ENCODE measurements around the gene SHROOM1.

- TF ChIP-seq POLR2A (IDR thresholded peaks at IDR 0.05; ENCODE audit: extremely low read depth, insufficient read length) (no peak), MYC (IDR thresholded peaks at IDR 0.05; ENCODE audit: low read depth, low read length) (no peak)
- TF ChIP-seq, protein P1, sequence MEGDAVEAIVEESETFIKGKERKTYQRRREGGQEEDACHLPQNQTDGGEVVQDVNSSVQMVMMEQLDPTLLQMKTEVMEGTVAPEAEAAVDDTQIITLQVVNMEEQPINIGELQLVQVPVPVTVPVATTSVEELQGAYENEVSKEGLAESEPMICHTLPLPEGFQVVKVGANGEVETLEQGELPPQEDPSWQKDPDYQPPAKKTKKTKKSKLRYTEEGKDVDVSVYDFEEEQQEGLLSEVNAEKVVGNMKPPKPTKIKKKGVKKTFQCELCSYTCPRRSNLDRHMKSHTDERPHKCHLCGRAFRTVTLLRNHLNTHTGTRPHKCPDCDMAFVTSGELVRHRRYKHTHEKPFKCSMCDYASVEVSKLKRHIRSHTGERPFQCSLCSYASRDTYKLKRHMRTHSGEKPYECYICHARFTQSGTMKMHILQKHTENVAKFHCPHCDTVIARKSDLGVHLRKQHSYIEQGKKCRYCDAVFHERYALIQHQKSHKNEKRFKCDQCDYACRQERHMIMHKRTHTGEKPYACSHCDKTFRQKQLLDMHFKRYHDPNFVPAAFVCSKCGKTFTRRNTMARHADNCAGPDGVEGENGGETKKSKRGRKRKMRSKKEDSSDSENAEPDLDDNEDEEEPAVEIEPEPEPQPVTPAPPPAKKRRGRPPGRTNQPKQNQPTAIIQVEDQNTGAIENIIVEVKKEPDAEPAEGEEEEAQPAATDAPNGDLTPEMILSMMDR (IDR thresholded peaks at IDR 0.05; ENCODE audit: low read depth, low read length) = no peak
- TF ChIP-seq, protein P2, sequence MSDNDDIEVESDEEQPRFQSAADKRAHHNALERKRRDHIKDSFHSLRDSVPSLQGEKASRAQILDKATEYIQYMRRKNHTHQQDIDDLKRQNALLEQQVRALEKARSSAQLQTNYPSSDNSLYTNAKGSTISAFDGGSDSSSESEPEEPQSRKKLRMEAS (IDR thresholded peaks at IDR 0.05; ENCODE audit: low read depth, low read length) = no peak
These were observed at the start of gene SHROOM1 for GRCh38 chr5:132830436-132831094.
